Activated T-helper 1 cell treated with anti-CD3 and anti-CD28 coated beads, Interleukin-12 subunit alpha, Interleukin-12 subunit beta, Interleukin-2, Interleukin-4 antibody, amounts not matched to agents 30 ng/mL and 10 ng/mL and 1 ng/mL, durations not matched to agents 14 hours and 24 hours and 36 hours (primary cell): ENCODE data around the gene FBXL20. TPM values are rescaled to one million over a fixed set of nuclear protein-coding genes. Genes with fewer than 3 reads are reported as not detected.
"Not testable (repeated sequence)": the region's sequence is repeated elsewhere in the genome, so short reads cannot be mapped to it uniquely, and the experiment has no call there.

Experiments
- DNase-seq: peaks from one replicate; pipeline ENCODE4 v3.0.0; 2021; ENCODE audit warnings: low spot score
- H3K27ac Mint-ChIP-seq: one replicate; pipeline ENCODE4 v1.8.0; 2021; ENCODE audit warnings: mild to moderate bottlenecking, mixed read lengths
- H3K27me3 Mint-ChIP-seq: one replicate; pipeline ENCODE4 v1.8.0; 2022; ENCODE audit warnings: mild to moderate bottlenecking, moderate library complexity, mixed read lengths; ENCODE audit not compliant: insufficient read depth
- H3K36me3 Mint-ChIP-seq: one replicate; pipeline ENCODE4 v1.8.0; 2021; ENCODE audit warnings: low read depth, mixed read lengths
- H3K4me1 Mint-ChIP-seq: one replicate; pipeline ENCODE4 v1.8.0; 2021; ENCODE audit warnings: low read depth, mixed read lengths
- H3K4me3 Mint-ChIP-seq: one replicate; pipeline ENCODE4 v1.8.0; 2021; ENCODE audit warnings: mild to moderate bottlenecking, moderate library complexity, mixed read lengths
- H3K9me3 Mint-ChIP-seq: one replicate; pipeline ENCODE4 v1.8.0; 2021; ENCODE audit warnings: mixed read lengths
- intact Hi-C: fragments of 100-400 bp; cut with micrococcal nuclease; formaldehyde crosslinking; loops from one replicate; pipeline ENCODE4 v1.15.1; 2024
- total RNA-seq: library from RNA; stranded (reverse); gene quantifications from 2 replicates; pipeline ENCODE4 v1.2.3, GENCODE V29; 2022

FBXL20 gene
- total RNA-seq, 1 donor from 2014 or later = 20.1 TPM

- H3K9me3 Mint-ChIP-seq, H3K4me3 Mint-ChIP-seq, H3K4me1 Mint-ChIP-seq, H3K27me3 Mint-ChIP-seq, DNase-seq, H3K27ac Mint-ChIP-seq, H3K36me3 Mint-ChIP-seq, intact Hi-C loops: not testable (repeated sequence)
Measured at GRCh38 chr17:39292546-39292945, 108.9 kb downstream of the FBXL20 start.

GRCh38 chr17:39286513-39286912 is 114.9 kb downstream of the FBXL20 start:
- intact Hi-C loops, DNase-seq, H3K27ac Mint-ChIP-seq, H3K9me3 Mint-ChIP-seq, H3K36me3 Mint-ChIP-seq, H3K4me1 Mint-ChIP-seq, H3K27me3 Mint-ChIP-seq, H3K4me3 Mint-ChIP-seq: not testable (repeated sequence)

GRCh38 chr17:39284685-39285084 is 116.7 kb downstream of the FBXL20 start:
- no peak for DNase-seq
- H3K27me3 Mint-ChIP-seq = no peaks in the 10 kb centered on the region
- H3K4me1 Mint-ChIP-seq = no peaks in the 10 kb centered on the region
- intact Hi-C loops = no loop called here
- H3K4me3 Mint-ChIP-seq = no peak overlapping the region
- no peak overlapping the region for H3K27ac Mint-ChIP-seq
- no peaks in the 10 kb centered on the region for H3K36me3 Mint-ChIP-seq
- no peaks in the 10 kb centered on the region for H3K9me3 Mint-ChIP-seq

GRCh38 chr17:39283896-39284295 is 117.5 kb downstream of the FBXL20 start:
- no peak overlapping the region for H3K4me3 Mint-ChIP-seq
- no peaks in the 10 kb centered on the region for H3K36me3 Mint-ChIP-seq
- H3K27ac Mint-ChIP-seq = no peak overlapping the region
- no peaks in the 10 kb centered on the region for H3K9me3 Mint-ChIP-seq
- no peaks in the 10 kb centered on the region for H3K27me3 Mint-ChIP-seq
- intact Hi-C loops = no loop called here
- no peak for DNase-seq
- H3K4me1 Mint-ChIP-seq = no peaks in the 10 kb centered on the region

- no peak for DNase-seq
- Mint-ChIP-seq H3K4me1 (no peaks in the 10 kb centered on the region), H3K36me3 (no peaks in the 10 kb centered on the region), H3K27me3 (no peaks in the 10 kb centered on the region), H3K27ac (no peak overlapping the region), H3K4me3 (no peak overlapping the region), H3K9me3 (no peaks in the 10 kb centered on the region)
- intact Hi-C loops = no loop called here
Measured at GRCh38 chr17:39283098-39283497, 118.3 kb downstream of the FBXL20 start.

- Mint-ChIP-seq H3K27ac (no peak overlapping the region), H3K4me1 (no peaks in the 10 kb centered on the region)
- intact Hi-C loops = no loop called here
Measured at GRCh38 chr17:39281806-39282205, 119.6 kb downstream of the FBXL20 start.

GRCh38 chr17:39278246-39278645 is 123.2 kb downstream of the FBXL20 start:
- DNase-seq, H3K4me3 Mint-ChIP-seq, H3K36me3 Mint-ChIP-seq, H3K9me3 Mint-ChIP-seq, H3K27ac Mint-ChIP-seq, intact Hi-C loops, H3K4me1 Mint-ChIP-seq, H3K27me3 Mint-ChIP-seq: not testable (repeated sequence)

More at GRCh38 chr17:39281806-39282205, 119.6 kb downstream of the FBXL20 start:
- no peaks in the 10 kb centered on the region for H3K9me3 Mint-ChIP-seq
- no peak for DNase-seq
- H3K27me3 Mint-ChIP-seq = no peaks in the 10 kb centered on the region
- H3K4me3 Mint-ChIP-seq = no peak overlapping the region
- H3K36me3 Mint-ChIP-seq = no peaks in the 10 kb centered on the region

GRCh38 chr17:39277110-39277509 is 124.3 kb downstream of the FBXL20 start:
- no peaks in the 10 kb centered on the region for H3K9me3 Mint-ChIP-seq
- DNase-seq = no peak
- intact Hi-C loops = no loop called here
- H3K27me3 Mint-ChIP-seq = no peaks in the 10 kb centered on the region
- H3K4me3 Mint-ChIP-seq = no peak overlapping the region
- H3K27ac Mint-ChIP-seq = no peak overlapping the region
- no peaks in the 10 kb centered on the region for H3K4me1 Mint-ChIP-seq
- H3K36me3 Mint-ChIP-seq = peaks cover 5% of the 10 kb centered on the region

GRCh38 chr17:39276113-39276512 is 125.3 kb downstream of the FBXL20 start:
- DNase-seq = no peak
- Mint-ChIP-seq H3K27me3 (no peaks in the 10 kb centered on the region), H3K9me3 (no peaks in the 10 kb centered on the region), H3K4me3 (no peak overlapping the region), H3K36me3 (peaks cover 5% of the 10 kb centered on the region), H3K4me1 (no peaks in the 10 kb centered on the region), H3K27ac (no peak overlapping the region)
- intact Hi-C loops = no loop called here

GRCh38 chr17:39271546-39271945 is 129.9 kb downstream of the FBXL20 start:
- Mint-ChIP-seq H3K4me3 (no peak overlapping the region), H3K9me3 (no peaks in the 10 kb centered on the region), H3K27me3 (no peaks in the 10 kb centered on the region), H3K36me3 (peaks cover 8% of the 10 kb centered on the region), H3K27ac (no peak overlapping the region), H3K4me1 (no peaks in the 10 kb centered on the region)
- intact Hi-C loops = no loop called here
- DNase-seq = no peak

- no peak for DNase-seq
- Mint-ChIP-seq H3K27me3 (no peaks in the 10 kb centered on the region), H3K4me1 (no peaks in the 10 kb centered on the region), H3K4me3 (no peak overlapping the region), H3K36me3 (peaks cover 8% of the 10 kb centered on the region), H3K9me3 (no peaks in the 10 kb centered on the region), H3K27ac (no peak overlapping the region)
- intact Hi-C loops = no loop called here
Measured at GRCh38 chr17:39270923-39271322, 130.5 kb downstream of the FBXL20 start.

GRCh38 chr17:39264119-39264518 is 137.3 kb downstream of the FBXL20 start:
- Mint-ChIP-seq H3K9me3 (no peaks in the 10 kb centered on the region), H3K27ac (no peak overlapping the region), H3K4me3 (no peak overlapping the region), H3K36me3 (peaks cover 16% of the 10 kb centered on the region), H3K4me1 (no peaks in the 10 kb centered on the region), H3K27me3 (no peaks in the 10 kb centered on the region)
- intact Hi-C loops = no loop called here
- DNase-seq = no peak

GRCh38 chr17:39261286-39261685 is 140.1 kb downstream of the FBXL20 start:
- peaks cover 17% of the 10 kb centered on the region for H3K36me3 Mint-ChIP-seq
- no peaks in the 10 kb centered on the region for H3K4me1 Mint-ChIP-seq
- no peak overlapping the region for H3K4me3 Mint-ChIP-seq
- H3K27ac Mint-ChIP-seq = no peak overlapping the region
- intact Hi-C loops = no loop called here
- no peaks in the 10 kb centered on the region for H3K9me3 Mint-ChIP-seq
- H3K27me3 Mint-ChIP-seq = no peaks in the 10 kb centered on the region
- no peak for DNase-seq

GRCh38 chr17:39252788-39253460 is 148.5 kb downstream of the FBXL20 start:
- no peaks in the 10 kb centered on the region for H3K27me3 Mint-ChIP-seq
- peaks cover 12% of the 10 kb centered on the region for H3K36me3 Mint-ChIP-seq
- no peak overlapping the region for H3K27ac Mint-ChIP-seq
- no peak overlapping the region for H3K4me3 Mint-ChIP-seq
- intact Hi-C loops = no loop called here
- no peaks in the 10 kb centered on the region for H3K9me3 Mint-ChIP-seq
- no peak for DNase-seq
- H3K4me1 Mint-ChIP-seq = no peaks in the 10 kb centered on the region
